H9 (cell line): ENCODE data around the gene SNX27. TPM values are rescaled to one million over a fixed set of nuclear protein-coding genes. Genes with fewer than 3 reads are reported as not detected.

Experiments
- DNase-seq: peaks from one replicate; pipeline ENCODE4 v3.0.0-alpha.2; 2017
- H2AFZ ChIP-seq: one replicate; pipeline ENCODE4 v1.6.1; 2013; ENCODE audit warnings: mild to moderate bottlenecking, low read length, control low read depth, moderate library complexity
- H2AK5ac ChIP-seq: 2 replicates; pipeline ENCODE4 v1.6.1; 2013; ENCODE audit warnings: low read length, control low read depth, mixed read lengths; ENCODE audit not compliant: insufficient read length
- H2BK120ac ChIP-seq: one replicate; pipeline ENCODE4 v1.6.1; 2013; ENCODE audit warnings: low read depth, mild to moderate bottlenecking, low read length, control low read depth, inconsistent platforms; ENCODE audit not compliant: poor library complexity, severe bottlenecking
- H2BK12ac ChIP-seq: 2 replicates; pipeline ENCODE4 v1.6.1; 2013; ENCODE audit warnings: low read length, control low read depth, mixed read lengths, low read depth; ENCODE audit not compliant: insufficient read length
- H2BK15ac ChIP-seq: 2 replicates; pipeline ENCODE4 v1.6.1; 2013; ENCODE audit warnings: low read depth, low read length, control low read depth
- H2BK20ac ChIP-seq: one replicate; pipeline ENCODE4 v1.6.1; 2013; ENCODE audit warnings: low read depth, mild to moderate bottlenecking, low read length, control low read depth, inconsistent platforms; ENCODE audit not compliant: poor library complexity, severe bottlenecking
- H2BK5ac ChIP-seq: 2 replicates; pipeline ENCODE4 v1.6.1; 2013; ENCODE audit warnings: low read length, control low read depth, mixed read lengths; ENCODE audit not compliant: insufficient read length
- H3K14ac ChIP-seq: 2 replicates; pipeline ENCODE4 v1.6.1; 2013; ENCODE audit warnings: low read length, control low read depth; ENCODE audit not compliant: insufficient read depth
- H3K18ac ChIP-seq: 2 replicates; pipeline ENCODE4 v1.6.1; 2013; ENCODE audit warnings: low read depth, mild to moderate bottlenecking, mixed read lengths, low read length, control low read depth; ENCODE audit not compliant: insufficient read length
- H3K23ac ChIP-seq: 2 replicates; pipeline ENCODE4 v1.6.1; 2013; ENCODE audit warnings: low read length, control low read depth, mixed read lengths, low read depth; ENCODE audit not compliant: insufficient read length
- H3K23me2 ChIP-seq: 2 replicates; pipeline ENCODE4 v1.6.1; 2013; ENCODE audit warnings: low read depth, mild to moderate bottlenecking, mixed read lengths, low read length, control low read depth; ENCODE audit not compliant: insufficient read length, poor library complexity, severe bottlenecking
- H3K27ac ChIP-seq: 2 replicates; pipeline ENCODE4 v1.5.1; 2013; ENCODE audit warnings: low read length, control low read depth, mixed read lengths, low read depth; ENCODE audit not compliant: insufficient read length
- H3K27me3 ChIP-seq: 2 replicates; pipeline ENCODE4 v1.6.1; 2013; ENCODE audit warnings: low read length, control low read depth, inconsistent platforms; ENCODE audit not compliant: insufficient read depth
- H3K4ac ChIP-seq: 2 replicates; pipeline ENCODE4 v1.6.1; 2013; ENCODE audit warnings: low read depth, mild to moderate bottlenecking, control low read depth, inconsistent platforms, low read length, moderate library complexity
- H3K4me1 ChIP-seq: 2 replicates; pipeline ENCODE4 v1.6.1; 2013; ENCODE audit warnings: low read length, control low read depth, inconsistent platforms; ENCODE audit not compliant: insufficient read depth
- H3K4me2 ChIP-seq: 2 replicates; pipeline ENCODE4 v1.6.1; 2013; ENCODE audit warnings: low read length, control low read depth, mixed read lengths; ENCODE audit not compliant: insufficient read length, insufficient read depth
- H3K56ac ChIP-seq: 2 replicates; pipeline ENCODE4 v1.6.1; 2013; ENCODE audit warnings: low read depth, mild to moderate bottlenecking, mixed read lengths, low read length, control low read depth; ENCODE audit not compliant: insufficient read length
- H3K79me1 ChIP-seq: 2 replicates; pipeline ENCODE4 v1.6.1; 2013; ENCODE audit warnings: low read depth, mild to moderate bottlenecking, moderate library complexity, low read length, control low read depth, inconsistent platforms; ENCODE audit not compliant: insufficient read depth, poor library complexity, severe bottlenecking
- H3K79me2 ChIP-seq: 2 replicates; pipeline ENCODE4 v1.6.1; 2013; ENCODE audit warnings: low read length, control low read depth, inconsistent platforms; ENCODE audit not compliant: insufficient read depth
- H3K9ac ChIP-seq: 2 replicates; pipeline ENCODE4 v1.6.1; 2013; ENCODE audit warnings: low read length, control low read depth, mixed read lengths; ENCODE audit not compliant: insufficient read length; ENCODE audit errors: extremely low read depth
- H3K9me3 ChIP-seq: one replicate; pipeline ENCODE4 v1.6.1; 2013; ENCODE audit warnings: low read depth, low read length, inconsistent platforms; ENCODE audit not compliant: control insufficient read depth
- H3T11ph ChIP-seq: one replicate; pipeline ENCODE4 v1.6.1; 2013; ENCODE audit warnings: mild to moderate bottlenecking, low read length, control low read depth, inconsistent platforms
- H4K20me1 ChIP-seq: one replicate; pipeline ENCODE4 v1.6.1; 2013; ENCODE audit not compliant: control insufficient read depth, insufficient read length, insufficient read depth
- H4K5ac ChIP-seq: 2 replicates; pipeline ENCODE4 v1.6.1; 2013; ENCODE audit warnings: low read depth, mild to moderate bottlenecking, mixed read lengths, low read length, control low read depth; ENCODE audit not compliant: insufficient read length
- H4K8ac ChIP-seq: replicated peaks from 2 replicates; pipeline ENCODE4 v1.6.1; 2013; ENCODE audit warnings: low read length, control low read depth, mixed read lengths, low read depth; ENCODE audit not compliant: insufficient read length
- H4K91ac ChIP-seq: 2 replicates; pipeline ENCODE4 v1.6.1; 2013; ENCODE audit warnings: low read depth, mild to moderate bottlenecking, moderate library complexity, mixed read lengths, low read length, control low read depth; ENCODE audit not compliant: insufficient read length
- H3K27ac Mint-ChIP-seq, 3 experiments: 2 replicates in 2 of 3; 3 replicates in 1 of 3; pipeline ENCODE4 v1.8.0; 2020 to 2021; ENCODE audit warnings: mixed read lengths in 3 of 3, mild to moderate bottlenecking in 1 of 3, moderate library complexity in 1 of 3
- H3K27me3 Mint-ChIP-seq: 2 replicates; pipeline ENCODE4 v1.8.0; 2021; ENCODE audit warnings: low read depth, mild to moderate bottlenecking, moderate library complexity, mixed read lengths
- H3K36me3 Mint-ChIP-seq, 3 experiments: 2 replicates in 2 of 3; 3 replicates in 1 of 3; pipeline ENCODE4 v1.8.0; 2020 to 2021; ENCODE audit warnings: low read depth in 3 of 3, mixed read lengths in 3 of 3; ENCODE audit not compliant: insufficient read depth in 1 of 3
- H3K4me1 Mint-ChIP-seq, 2 experiments: 2 replicates each; pipeline ENCODE4 v1.8.0; 2020; ENCODE audit warnings: mixed read lengths in 2 of 2
- H3K4me3 Mint-ChIP-seq, 2 experiments: 2 replicates in 1 of 2; 3 replicates in 1 of 2; pipeline ENCODE4 v1.8.0; 2020 to 2021; ENCODE audit warnings: mild to moderate bottlenecking in 2 of 2, mixed read lengths in 2 of 2, moderate library complexity in 1 of 2
- H3K9me3 Mint-ChIP-seq, 2 experiments: 2 replicates in 1 of 2; 3 replicates in 1 of 2; pipeline ENCODE4 v1.8.0; 2020; ENCODE audit warnings: mild to moderate bottlenecking in 2 of 2, mixed read lengths in 2 of 2, moderate library complexity in 1 of 2
- WGBS: extraction: QIAGEN DNeasy Blood & Tissue Kit; methylation state at CpG from one replicate; pipeline ENCODE4 v1.1.7; 2013; ENCODE audit warnings: missing lambda C conversion rate, low lambda C conversion rate, mixed read lengths; ENCODE audit not compliant: insufficient read length; ENCODE audit errors: extremely low coverage; 5-methylcytosine and 5-hydroxymethylcytosine counted together
- total RNA-seq: library from RNA; stranded (reverse); gene quantifications from 2 replicates; pipeline ENCODE4 v1.2.1, GENCODE V29; 2021
- TF ChIP-seq, protein P1 (sequence below): fragments of 200-600 bp; sonication (generic); conservative IDR thresholded peaks from 3 replicates; pipeline ENCODE4 v1.8.0; 2021; ENCODE audit warnings: antibody characterized with exemption, mild to moderate bottlenecking

The SNX27 gene
- total RNA-seq, 1 experiment from 2014 or later = 48.9 TPM

DNA sequence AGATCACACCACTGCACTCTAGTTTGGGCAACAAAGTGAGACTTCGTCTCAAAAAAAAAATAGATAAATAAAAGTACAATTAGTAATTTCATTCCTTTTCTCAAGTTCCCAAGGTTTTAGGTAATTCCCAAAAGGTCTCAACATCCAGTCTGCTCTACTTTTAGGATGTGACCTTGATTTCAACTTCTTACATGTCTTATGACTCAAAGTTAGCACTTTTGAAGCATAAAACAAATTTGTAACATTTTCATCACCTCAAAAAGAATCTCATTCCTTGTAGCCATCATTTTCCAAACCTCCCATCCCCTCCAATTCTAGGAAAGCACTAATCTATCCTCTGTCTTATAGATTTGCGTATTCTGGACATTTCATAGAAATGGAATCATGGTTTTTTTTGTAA, 32.2 kb downstream of the SNX27 start:
- H3K4me3 Mint-ChIP-seq = no peak overlapping the region
- no peak overlapping the region for H2BK12ac ChIP-seq
- H3K9me3 Mint-ChIP-seq = no peaks in the 10 kb centered on the region
- H2BK120ac ChIP-seq = no peak overlapping the region
- no peak overlapping the region for H3K23ac ChIP-seq
- H3K23me2 ChIP-seq = no peaks in the 10 kb centered on the region
- no peak overlapping the region for H3K4ac ChIP-seq
- H2AK5ac ChIP-seq = no peak overlapping the region
- TF ChIP-seq, protein P1, sequence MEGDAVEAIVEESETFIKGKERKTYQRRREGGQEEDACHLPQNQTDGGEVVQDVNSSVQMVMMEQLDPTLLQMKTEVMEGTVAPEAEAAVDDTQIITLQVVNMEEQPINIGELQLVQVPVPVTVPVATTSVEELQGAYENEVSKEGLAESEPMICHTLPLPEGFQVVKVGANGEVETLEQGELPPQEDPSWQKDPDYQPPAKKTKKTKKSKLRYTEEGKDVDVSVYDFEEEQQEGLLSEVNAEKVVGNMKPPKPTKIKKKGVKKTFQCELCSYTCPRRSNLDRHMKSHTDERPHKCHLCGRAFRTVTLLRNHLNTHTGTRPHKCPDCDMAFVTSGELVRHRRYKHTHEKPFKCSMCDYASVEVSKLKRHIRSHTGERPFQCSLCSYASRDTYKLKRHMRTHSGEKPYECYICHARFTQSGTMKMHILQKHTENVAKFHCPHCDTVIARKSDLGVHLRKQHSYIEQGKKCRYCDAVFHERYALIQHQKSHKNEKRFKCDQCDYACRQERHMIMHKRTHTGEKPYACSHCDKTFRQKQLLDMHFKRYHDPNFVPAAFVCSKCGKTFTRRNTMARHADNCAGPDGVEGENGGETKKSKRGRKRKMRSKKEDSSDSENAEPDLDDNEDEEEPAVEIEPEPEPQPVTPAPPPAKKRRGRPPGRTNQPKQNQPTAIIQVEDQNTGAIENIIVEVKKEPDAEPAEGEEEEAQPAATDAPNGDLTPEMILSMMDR = no peak
- H4K5ac ChIP-seq = no peak overlapping the region
- no peak overlapping the region for H3K9ac ChIP-seq
- no CpG with 5 or more reads among the region's 2 CpGs for WGBS
- DNase-seq = no peak
- no peak overlapping the region for H3T11ph ChIP-seq
- H3K14ac ChIP-seq = no peak overlapping the region
- no peaks in the 10 kb centered on the region for H3K27me3 Mint-ChIP-seq
- H3K56ac ChIP-seq = no peak overlapping the region
- H3K27ac Mint-ChIP-seq = no peak overlapping the region
- H3K9me3 ChIP-seq = no peaks in the 10 kb centered on the region
- no peak overlapping the region for H2AFZ ChIP-seq
- H2BK20ac ChIP-seq = no peak overlapping the region
- H3K4me1 Mint-ChIP-seq = no peaks in the 10 kb centered on the region
- no peak overlapping the region for H3K18ac ChIP-seq
- H3K79me2 ChIP-seq = no peaks in the 10 kb centered on the region; the same call in 1 of the 2 replicates
- H4K20me1 ChIP-seq = no peaks in the 10 kb centered on the region
- H4K8ac ChIP-seq = no peak overlapping the region
- H3K27ac ChIP-seq = no peak overlapping the region
- no peak overlapping the region for H2BK5ac ChIP-seq
- no peaks in the 10 kb centered on the region for H3K4me1 ChIP-seq
- no peaks in the 10 kb centered on the region for H3K27me3 ChIP-seq
- H3K36me3 Mint-ChIP-seq = peaks cover 8 to 14% (median 10%) of the 10 kb centered on the region in 3 experiments; a peak in 6 of 7 replicates
- H3K79me1 ChIP-seq = no peaks in the 10 kb centered on the region
- no peak overlapping the region for H3K4me2 ChIP-seq
- H4K91ac ChIP-seq = no peak overlapping the region
- no peak overlapping the region for H2BK15ac ChIP-seq
